CD14-positive monocyte (primary cell): ENCODE results near the gene ADGRE3. TPM values are rescaled to one million over a fixed set of nuclear protein-coding genes. Genes with fewer than 3 reads are reported as not detected.

ENCODE experiments used
- DNase-seq, 3 donors: peaks; one replicate each; pipeline ENCODE4 v3.0.0-alpha.2; 2011 to 2022
- H2AFZ ChIP-seq: 2 replicates; pipeline ENCODE4 v1.6.0; 2012; ENCODE audit warnings: mild to moderate bottlenecking, low read depth, low read length, inconsistent platforms; ENCODE audit not compliant: insufficient read depth, poor library complexity, severe bottlenecking
- H3K27ac ChIP-seq, 2 donors: 1 replicate in 1 of 2; 2 replicates in 1 of 2; pipeline ENCODE4 v1.5.1; 2012 to 2013; ENCODE audit warnings: low read length in 2 of 2, control low read depth in 1 of 2, inconsistent platforms in 1 of 2, low read depth in 1 of 2, mild to moderate bottlenecking in 1 of 2
- H3K27me3 ChIP-seq, 2 donors: one replicate each; pipeline versions ENCODE4 v1.6.0 to v1.6.1; 2011 to 2013; ENCODE audit warnings: low read length in 2 of 2; ENCODE audit not compliant: control insufficient read depth in 2 of 2, insufficient read depth in 2 of 2
- H3K36me3 ChIP-seq, 2 donors: replicated peaks in 1 of 2; 1 replicate in 1 of 2; 2 replicates in 1 of 2; pipeline versions ENCODE4 v1.5.1 to v1.6.1; 2012 to 2013; ENCODE audit warnings: low read length in 2 of 2, control low read depth in 1 of 2, inconsistent platforms in 1 of 2, mild to moderate bottlenecking in 1 of 2; ENCODE audit not compliant: insufficient read depth in 2 of 2, control insufficient read depth in 1 of 2
- H3K4me1 ChIP-seq, 2 donors: 1 replicate in 1 of 2; 2 replicates in 1 of 2; pipeline versions ENCODE4 v1.5.1 to v1.6.1; 2012 to 2013; ENCODE audit warnings: low read length in 2 of 2, control low read depth in 1 of 2, inconsistent platforms in 1 of 2, mild to moderate bottlenecking in 1 of 2, moderate library complexity in 1 of 2; ENCODE audit not compliant: insufficient read depth in 2 of 2, control insufficient read depth in 1 of 2
- H3K4me2 ChIP-seq: replicated peaks from 2 replicates; pipeline ENCODE3; 2012; ENCODE audit warnings: low read length, moderate library complexity, mild to moderate bottlenecking; ENCODE audit not compliant: poor library complexity, severe bottlenecking; ENCODE audit errors: extremely low read depth
- H3K4me3 ChIP-seq, 3 experiments: fragments of 200-600 bp in 1 of 3; sonication (generic) in 1 of 3; replicated peaks in 1 of 3; 1 replicate in 2 of 3; 2 replicates in 1 of 3; pipeline ENCODE4 v1.5.1; 2011 to 2013; ENCODE audit warnings: low read length in 3 of 3, mild to moderate bottlenecking in 3 of 3, control low read depth in 2 of 3, low read depth in 2 of 3, inconsistent platforms in 1 of 3, moderate library complexity in 1 of 3
- H3K79me2 ChIP-seq: 2 replicates; pipeline ENCODE4 v1.6.0; 2012; ENCODE audit warnings: mild to moderate bottlenecking, control low read depth, inconsistent platforms, low read length, moderate library complexity; ENCODE audit not compliant: insufficient read depth
- H3K9ac ChIP-seq: 2 replicates; pipeline ENCODE4 v1.6.0; 2017; ENCODE audit warnings: low read length, mild to moderate bottlenecking; ENCODE audit not compliant: insufficient read depth, poor library complexity, severe bottlenecking
- H3K9me3 ChIP-seq, 2 donors: replicated peaks in 1 of 2; 1 replicate in 1 of 2; 2 replicates in 1 of 2; pipeline versions ENCODE4 v1.5.1 to v1.6.1; 2012 to 2013; ENCODE audit warnings: low read length in 2 of 2, control low read depth in 1 of 2; ENCODE audit not compliant: control insufficient read depth in 1 of 2, insufficient read depth in 1 of 2
- H4K20me1 ChIP-seq: 2 replicates; pipeline ENCODE4 v1.6.0; 2012; ENCODE audit warnings: mild to moderate bottlenecking, low read length, control low read depth, moderate library complexity; ENCODE audit not compliant: insufficient read depth
- H3K27ac Mint-ChIP-seq, 7 donors: one replicate each; pipeline ENCODE4 v1.8.0; 2020; ENCODE audit warnings: mild to moderate bottlenecking in 7 of 7, mixed read lengths in 7 of 7, moderate library complexity in 6 of 7, inconsistent platforms in 2 of 7
- H3K27me3 Mint-ChIP-seq, 3 donors: one replicate each; pipeline ENCODE4 v1.8.0; 2021 to 2022; ENCODE audit warnings: low read depth in 3 of 3, mild to moderate bottlenecking in 3 of 3, mixed read lengths in 3 of 3, moderate library complexity in 3 of 3, inconsistent platforms in 1 of 3
- H3K36me3 Mint-ChIP-seq, 2 donors: one replicate each; pipeline ENCODE4 v1.8.0; 2020; ENCODE audit warnings: mixed read lengths in 2 of 2, inconsistent platforms in 1 of 2, mild to moderate bottlenecking in 1 of 2
- H3K4me1 Mint-ChIP-seq: one replicate; pipeline ENCODE4 v1.8.0; 2020; ENCODE audit warnings: mild to moderate bottlenecking, mixed read lengths
- H3K4me3 Mint-ChIP-seq, 2 donors: one replicate each; pipeline ENCODE4 v1.8.0; 2020; ENCODE audit warnings: mild to moderate bottlenecking in 2 of 2, mixed read lengths in 2 of 2, moderate library complexity in 1 of 2
- H3K9me3 Mint-ChIP-seq, 7 donors: one replicate each; pipeline ENCODE4 v1.8.0; 2020 to 2022; ENCODE audit warnings: mixed read lengths in 7 of 7, mild to moderate bottlenecking in 6 of 7, moderate library complexity in 6 of 7, inconsistent platforms in 2 of 7
- WGBS: methylation state at CpG from one replicate; pipeline ENCODE4 v1.1.5; 2013; ENCODE audit warnings: missing lambda C conversion rate; ENCODE audit not compliant: insufficient coverage; 5-methylcytosine and 5-hydroxymethylcytosine counted together
- intact Hi-C, 2 donors: fragments of 100-400 bp; cut with micrococcal nuclease; formaldehyde crosslinking; loops; one replicate each; pipeline versions ENCODE4 v1.15.0 to v1.15.1; 2023
- polyA plus RNA-seq, 3 donors: library from polyadenylated mRNA; depleted of rRNA in 1 of 3; unstranded in 2 of 3; stranded (reverse) in 1 of 3; fragments of 300-500 nt in 2 of 3; fragments of >200 nt in 1 of 3; fragmentation: Illumina TruSeq in 2 of 3; gene quantifications; 1 replicate in 2 of 3; 2 replicates in 1 of 3; pipeline ENCODE4 v1.2.3, GENCODE V29; 2012 to 2021
- TF ChIP-seq, protein P1 (sequence below): fragments of 200-600 bp; IDR thresholded peaks from one replicate; pipeline ENCODE4 v1.8.0; 2022; ENCODE audit warnings: antibody characterized with exemption, mild to moderate bottlenecking

ADGRE3 gene
- polyA plus RNA-seq, 3 donors = 27.3 to 92.0 (median 28.3) TPM

DNA sequence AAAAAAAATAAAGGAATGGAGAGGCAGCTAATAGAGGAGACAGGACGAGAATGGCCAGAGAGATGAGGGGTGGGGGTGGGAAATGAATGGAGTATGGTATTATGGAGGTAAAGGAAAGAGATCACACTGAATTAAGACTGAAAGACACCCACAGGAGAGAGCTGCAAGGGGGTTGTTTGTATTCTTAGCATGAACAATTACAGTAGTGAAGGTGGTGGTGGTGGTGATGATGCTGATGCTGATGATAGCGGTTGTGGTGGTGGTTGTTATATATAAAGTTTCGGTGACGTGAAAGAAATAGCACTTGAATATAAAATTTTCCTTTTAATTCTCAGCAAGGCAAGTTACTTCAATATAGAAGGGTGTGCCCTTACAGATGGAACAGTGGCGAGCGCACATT lies 2.8 kb upstream of the ADGRE3 start:
- Mint-ChIP-seq H3K4me3 (no peak overlapping the region), H3K4me1 (peaks cover 43% of the 10 kb centered on the region), H3K27ac (no peak overlapping the region), H3K36me3 (peaks cover 3% of the 10 kb centered on the region in 2 donors), H3K27me3 (no peaks in the 10 kb centered on the region), H3K9me3 (peaks cover 0 to 4% (median 0%) of the 10 kb centered on the region in 7 donors)
- DNase-seq = no peak
- no CpG with 5 or more reads among the region's 6 CpGs for WGBS
- H2AFZ ChIP-seq = no peak overlapping the region
- TF ChIP-seq, protein P1, sequence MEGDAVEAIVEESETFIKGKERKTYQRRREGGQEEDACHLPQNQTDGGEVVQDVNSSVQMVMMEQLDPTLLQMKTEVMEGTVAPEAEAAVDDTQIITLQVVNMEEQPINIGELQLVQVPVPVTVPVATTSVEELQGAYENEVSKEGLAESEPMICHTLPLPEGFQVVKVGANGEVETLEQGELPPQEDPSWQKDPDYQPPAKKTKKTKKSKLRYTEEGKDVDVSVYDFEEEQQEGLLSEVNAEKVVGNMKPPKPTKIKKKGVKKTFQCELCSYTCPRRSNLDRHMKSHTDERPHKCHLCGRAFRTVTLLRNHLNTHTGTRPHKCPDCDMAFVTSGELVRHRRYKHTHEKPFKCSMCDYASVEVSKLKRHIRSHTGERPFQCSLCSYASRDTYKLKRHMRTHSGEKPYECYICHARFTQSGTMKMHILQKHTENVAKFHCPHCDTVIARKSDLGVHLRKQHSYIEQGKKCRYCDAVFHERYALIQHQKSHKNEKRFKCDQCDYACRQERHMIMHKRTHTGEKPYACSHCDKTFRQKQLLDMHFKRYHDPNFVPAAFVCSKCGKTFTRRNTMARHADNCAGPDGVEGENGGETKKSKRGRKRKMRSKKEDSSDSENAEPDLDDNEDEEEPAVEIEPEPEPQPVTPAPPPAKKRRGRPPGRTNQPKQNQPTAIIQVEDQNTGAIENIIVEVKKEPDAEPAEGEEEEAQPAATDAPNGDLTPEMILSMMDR = no peak
- no peaks in the 10 kb centered on the region for H3K27me3 ChIP-seq
- H3K4me2 ChIP-seq = no peak overlapping the region
- H3K79me2 ChIP-seq = no peaks in the 10 kb centered on the region
- intact Hi-C loops = loop anchor here in 1 of 2 donors (10.0 kb wide), 1 partner anchor 107 kb away; no protein-coding TSS in a partner anchor
- H3K9me3 ChIP-seq = no peaks in the 10 kb centered on the region
- H3K9ac ChIP-seq = no peak overlapping the region
- peaks cover 48 to 49% of the 10 kb centered on the region in 2 donors for H3K4me1 ChIP-seq
- no peak overlapping the region for H3K4me3 ChIP-seq
- H3K27ac ChIP-seq = no peak overlapping the region
- no peaks in the 10 kb centered on the region for H4K20me1 ChIP-seq
- no peaks in the 10 kb centered on the region for H3K36me3 ChIP-seq

DNA sequence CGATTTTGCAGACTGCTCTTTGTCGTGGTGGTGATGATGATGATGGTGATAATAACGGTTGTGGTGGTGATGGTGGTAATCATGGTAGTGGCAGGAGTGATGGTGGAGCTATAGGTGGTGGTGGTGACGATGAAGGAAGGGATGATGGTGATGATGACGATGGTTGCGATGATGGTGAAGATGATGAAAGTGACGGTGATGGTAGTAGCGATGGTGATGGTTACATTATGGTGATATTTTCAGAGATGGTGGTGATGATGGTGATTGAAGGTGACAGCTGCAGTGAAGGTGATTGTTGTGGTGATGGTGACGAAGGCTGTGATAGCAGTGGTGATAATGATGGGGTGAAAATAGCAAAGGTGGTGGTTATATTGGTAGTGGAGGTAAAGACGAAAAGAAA lies 2.1 kb upstream of the ADGRE3 start:
- Histone ChIP-seq H3K4me3 (no peak overlapping the region), H2AFZ (no peak overlapping the region), H3K79me2 (no peaks in the 10 kb centered on the region), H3K4me2 (no peak overlapping the region), H3K4me1 (peaks cover 52 to 53% of the 10 kb centered on the region in 2 donors), H3K9ac (no peak overlapping the region), H3K27ac (peak overlapping the region; percentile 80 to 87), H3K9me3 (no peaks in the 10 kb centered on the region), H4K20me1 (no peaks in the 10 kb centered on the region), H3K27me3 (no peaks in the 10 kb centered on the region), H3K36me3 (no peaks in the 10 kb centered on the region)
- H3K9me3 Mint-ChIP-seq = peaks cover 0 to 2% (median 0%) of the 10 kb centered on the region in 7 donors
- WGBS = 94% methylated on average over 9 of the region's 10 CpGs
- peaks cover 0 to 2% of the 10 kb centered on the region in 2 donors for H3K36me3 Mint-ChIP-seq
- peaks cover 44% of the 10 kb centered on the region for H3K4me1 Mint-ChIP-seq
- H3K27me3 Mint-ChIP-seq = no peaks in the 10 kb centered on the region
- no peak overlapping the region for H3K27ac Mint-ChIP-seq
- no peak for DNase-seq
- intact Hi-C loops = loop anchor here in 1 of 2 donors (10.0 kb wide), 1 partner anchor 108 kb away; no protein-coding TSS in a partner anchor
- TF ChIP-seq, protein P1 = no peak
- no peak overlapping the region for H3K4me3 Mint-ChIP-seq
